Astrocyte (in vitro differentiated cells and primary cell): ENCODE results near the gene CCDC9. TPM values are rescaled to one million over a fixed set of nuclear protein-coding genes. Genes with fewer than 3 reads are reported as not detected.

Source experiments
- DNase-seq: peaks from one replicate; pipeline ENCODE4 v3.0.0-alpha.2; 2010; ENCODE audit warnings: low read depth
- FAIRE-seq: peaks from 2 replicates; lab custom pipeline; 2011; peaks lifted over from hg19 to GRCh38; lab: Jason Lieb, UNC
- H2AFZ ChIP-seq: 2 replicates; pipeline ENCODE4 v1.6.0; 2012; ENCODE audit warnings: low read depth, low read length, inconsistent platforms
- H3K27ac ChIP-seq: 2 replicates; pipeline ENCODE4 v1.5.1; 2011; ENCODE audit warnings: low read depth, low read length, inconsistent platforms
- H3K27me3 ChIP-seq: 2 replicates; pipeline ENCODE4 v1.6.0; 2011; ENCODE audit warnings: low read length, inconsistent platforms; ENCODE audit not compliant: insufficient read depth
- H3K36me3 ChIP-seq: 2 replicates; pipeline ENCODE4 v1.5.1; 2011; ENCODE audit warnings: low read length, inconsistent platforms; ENCODE audit not compliant: insufficient read depth
- H3K4me1 ChIP-seq: 2 replicates; pipeline ENCODE4 v1.5.1; 2011; ENCODE audit warnings: low read length, inconsistent platforms; ENCODE audit not compliant: insufficient read depth
- H3K4me2 ChIP-seq: 2 replicates; pipeline ENCODE4 v1.6.0; 2012; ENCODE audit warnings: low read length, inconsistent platforms
- H3K4me3 ChIP-seq: 2 replicates; pipeline ENCODE4 v1.5.1; 2011; ENCODE audit warnings: low read depth, mild to moderate bottlenecking, low read length, inconsistent platforms; ENCODE audit not compliant: insufficient read depth
- H3K79me2 ChIP-seq: 2 replicates; pipeline ENCODE4 v1.6.0; 2012; ENCODE audit warnings: mild to moderate bottlenecking, low read length, inconsistent platforms; ENCODE audit not compliant: insufficient read depth
- H3K9ac ChIP-seq: 2 replicates; pipeline ENCODE4 v1.6.0; 2012; ENCODE audit warnings: mild to moderate bottlenecking, low read length, inconsistent platforms
- H3K9me3 ChIP-seq: 2 replicates; pipeline ENCODE4 v1.5.1; 2012; ENCODE audit warnings: low read depth, mild to moderate bottlenecking, low read length, inconsistent platforms; ENCODE audit not compliant: insufficient read depth
- H4K20me1 ChIP-seq: 2 replicates; pipeline ENCODE4 v1.6.0; 2012; ENCODE audit warnings: low read length, inconsistent platforms; ENCODE audit not compliant: insufficient read depth
- H3K27ac Mint-ChIP-seq: one replicate; pipeline ENCODE4 v1.8.0; 2021; ENCODE audit warnings: mild to moderate bottlenecking, mixed read lengths; ENCODE audit not compliant: unreplicated experiment
- H3K27me3 Mint-ChIP-seq: one replicate; pipeline ENCODE4 v1.8.0; 2021; ENCODE audit warnings: low read depth, mixed read lengths; ENCODE audit not compliant: unreplicated experiment
- H3K36me3 Mint-ChIP-seq: one replicate; pipeline ENCODE4 v1.8.0; 2021; ENCODE audit warnings: low read depth, mixed read lengths; ENCODE audit not compliant: unreplicated experiment
- H3K4me1 Mint-ChIP-seq: one replicate; pipeline ENCODE4 v1.8.0; 2021; ENCODE audit warnings: low read depth, mixed read lengths; ENCODE audit not compliant: unreplicated experiment
- H3K4me3 Mint-ChIP-seq: one replicate; pipeline ENCODE4 v1.8.0; 2021; ENCODE audit warnings: mild to moderate bottlenecking, moderate library complexity, mixed read lengths; ENCODE audit not compliant: unreplicated experiment
- H3K9me3 Mint-ChIP-seq: one replicate; pipeline ENCODE4 v1.8.0; 2021; ENCODE audit warnings: mild to moderate bottlenecking, mixed read lengths; ENCODE audit not compliant: unreplicated experiment
- EZH2 ChIP-seq: IDR thresholded peaks from 2 replicates; pipeline ENCODE4 v1.6.1; 2012; ENCODE audit warnings: mild to moderate bottlenecking, low read length, inconsistent platforms; ENCODE audit not compliant: insufficient read depth
- total RNA-seq: library from RNA; stranded (reverse); gene quantifications from 2 replicates; pipeline ENCODE4 v1.2.1, GENCODE V29; 2021
- TF ChIP-seq, protein P1 (sequence below): IDR thresholded peaks from 2 replicates; pipeline ENCODE4 v1.5.1; 2011; ENCODE audit warnings: low read depth, mild to moderate bottlenecking, inconsistent platforms, low read length, moderate library complexity; ENCODE audit not compliant: insufficient read depth

Gene CCDC9
- total RNA-seq, 1 donor from 2014 or later: 44.6 TPM

DNA sequence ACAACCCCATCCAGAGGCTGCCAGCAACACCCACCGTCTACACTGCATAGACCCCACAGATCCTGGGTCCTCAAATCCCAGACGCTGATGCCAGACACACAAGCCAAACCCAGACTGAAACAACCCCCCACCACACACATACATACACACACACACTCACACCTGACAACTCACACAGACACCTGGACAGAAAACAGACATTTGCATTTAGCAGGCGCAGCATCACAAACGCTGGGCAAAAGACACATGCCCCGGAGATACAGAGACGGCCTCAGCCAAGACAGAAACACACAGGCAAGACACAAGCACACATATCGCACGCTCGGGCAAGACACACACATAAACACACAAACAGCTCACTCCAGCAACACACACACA, 26.7 kb upstream of the CCDC9 start:
- Mint-ChIP-seq H3K27me3 (no peaks in the 10 kb centered on the region), H3K36me3 (peaks cover 2% of the 10 kb centered on the region), H3K4me1 (peaks cover 20% of the 10 kb centered on the region), H3K27ac (no peak overlapping the region), H3K4me3 (no peak overlapping the region), H3K9me3 (no peaks in the 10 kb centered on the region)
- Histone ChIP-seq H4K20me1 (peaks cover 20% of the 10 kb centered on the region), H3K9me3 (no peaks in the 10 kb centered on the region), H3K4me3 (peak overlapping the region; percentile 89), H3K9ac (peak overlapping the region; percentile 95), H2AFZ (no peak overlapping the region), H3K79me2 (peaks cover 43% of the 10 kb centered on the region), H3K4me1 (peaks cover 55% of the 10 kb centered on the region), H3K27me3 (no peaks in the 10 kb centered on the region), H3K27ac (peak overlapping the region; percentile 53), H3K36me3 (no peaks in the 10 kb centered on the region), H3K4me2 (peak overlapping the region; percentile 100)
- TF ChIP-seq, protein P1, sequence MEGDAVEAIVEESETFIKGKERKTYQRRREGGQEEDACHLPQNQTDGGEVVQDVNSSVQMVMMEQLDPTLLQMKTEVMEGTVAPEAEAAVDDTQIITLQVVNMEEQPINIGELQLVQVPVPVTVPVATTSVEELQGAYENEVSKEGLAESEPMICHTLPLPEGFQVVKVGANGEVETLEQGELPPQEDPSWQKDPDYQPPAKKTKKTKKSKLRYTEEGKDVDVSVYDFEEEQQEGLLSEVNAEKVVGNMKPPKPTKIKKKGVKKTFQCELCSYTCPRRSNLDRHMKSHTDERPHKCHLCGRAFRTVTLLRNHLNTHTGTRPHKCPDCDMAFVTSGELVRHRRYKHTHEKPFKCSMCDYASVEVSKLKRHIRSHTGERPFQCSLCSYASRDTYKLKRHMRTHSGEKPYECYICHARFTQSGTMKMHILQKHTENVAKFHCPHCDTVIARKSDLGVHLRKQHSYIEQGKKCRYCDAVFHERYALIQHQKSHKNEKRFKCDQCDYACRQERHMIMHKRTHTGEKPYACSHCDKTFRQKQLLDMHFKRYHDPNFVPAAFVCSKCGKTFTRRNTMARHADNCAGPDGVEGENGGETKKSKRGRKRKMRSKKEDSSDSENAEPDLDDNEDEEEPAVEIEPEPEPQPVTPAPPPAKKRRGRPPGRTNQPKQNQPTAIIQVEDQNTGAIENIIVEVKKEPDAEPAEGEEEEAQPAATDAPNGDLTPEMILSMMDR: no peak
- DNase-seq (peak; percentile 44), FAIRE-seq (no peak)

DNA sequence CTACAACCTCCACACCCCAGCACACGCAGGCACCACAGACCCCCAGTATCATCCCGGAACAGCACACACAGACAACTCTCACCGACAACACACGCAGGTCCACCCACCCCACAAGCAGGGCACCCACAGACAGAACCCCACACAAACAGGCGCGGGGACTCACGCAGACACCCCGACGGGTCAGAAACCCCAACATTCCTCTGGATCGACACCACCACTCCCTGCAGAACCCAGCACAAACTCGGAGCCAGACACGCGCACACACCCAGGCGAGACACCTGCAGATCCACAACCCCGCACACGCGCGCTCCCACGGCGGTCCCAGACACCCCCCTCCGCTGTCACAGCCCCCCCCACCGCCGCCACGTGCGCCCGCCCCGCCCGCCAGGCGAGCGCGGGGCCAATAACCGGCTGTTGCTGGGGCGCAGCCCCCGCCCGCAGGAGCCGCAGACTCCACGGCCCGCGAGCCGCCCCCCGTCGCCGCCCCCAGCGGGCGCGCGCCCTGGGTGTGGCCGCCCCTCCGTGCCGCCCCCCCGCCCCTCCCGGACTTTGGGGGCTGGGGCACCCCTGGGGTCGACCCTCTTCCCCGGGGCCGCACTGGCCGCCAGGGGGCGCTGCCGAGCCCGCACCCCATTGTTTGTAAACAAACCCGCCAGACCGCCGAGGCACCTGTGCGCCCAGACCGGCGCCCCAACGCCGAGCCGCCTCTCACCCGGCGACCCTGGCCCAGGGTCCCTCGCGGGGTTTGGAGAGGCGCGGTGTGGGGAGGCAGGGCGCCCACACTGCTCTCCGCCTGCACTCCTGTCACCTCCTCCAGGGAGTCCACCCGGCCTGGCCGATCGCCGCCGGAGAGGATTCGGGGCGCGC, 26.0 kb upstream of the CCDC9 start:
- peaks cover 43% of the 10 kb centered on the region for H3K79me2 ChIP-seq
- no peak for TF ChIP-seq EZH2
- TF ChIP-seq, protein P1: peak; percentile 16
- H3K27me3 ChIP-seq: no peaks in the 10 kb centered on the region
- peaks cover 20% of the 10 kb centered on the region for H4K20me1 ChIP-seq
- Mint-ChIP-seq H3K27ac (no peak overlapping the region), H3K36me3 (peaks cover 2% of the 10 kb centered on the region), H3K4me3 (peak overlapping the region; percentile 61), H3K4me1 (peaks cover 19% of the 10 kb centered on the region), H3K9me3 (peaks cover under 1% of the 10 kb centered on the region), H3K27me3 (no peaks in the 10 kb centered on the region)
- no peaks in the 10 kb centered on the region for H3K9me3 ChIP-seq
- peak overlapping the region; percentile 95 for H3K9ac ChIP-seq
- H3K4me1 ChIP-seq: peaks cover 54% of the 10 kb centered on the region
- H3K4me3 ChIP-seq: peak overlapping the region; percentile 89
- DNase-seq (peak; percentile 10), FAIRE-seq (no peak)
- H3K36me3 ChIP-seq: no peaks in the 10 kb centered on the region
- H3K4me2 ChIP-seq: peak overlapping the region; percentile 100
- H3K27ac ChIP-seq: peak overlapping the region; percentile 62
- H2AFZ ChIP-seq: no peak overlapping the region

DNA sequence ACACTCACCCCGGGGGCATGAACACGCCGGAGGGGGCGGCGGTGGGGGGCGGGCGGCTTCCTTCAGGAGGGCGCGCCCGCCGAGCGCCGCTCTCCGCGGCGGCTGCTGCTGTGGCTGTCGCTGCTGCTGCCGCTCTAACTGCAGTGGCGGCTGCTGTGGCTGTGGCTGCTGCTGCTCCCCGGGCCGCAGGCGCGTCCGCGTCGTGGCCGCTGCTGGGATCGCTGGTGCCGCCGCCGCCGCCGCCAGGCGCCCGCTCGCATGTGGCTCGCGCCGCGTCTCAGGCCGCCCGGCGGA, 25.5 kb upstream of the CCDC9 start, which contains the start of gene BBC3:
Gene BBC3, minus strand, starts transcription at position 279 of the 294 bp plus-strand sequence. CDS start 2,768 bp downstream, outside the sequence.
- no peak for TF ChIP-seq EZH2
- TF ChIP-seq, protein P1: no peak
- Histone ChIP-seq H3K27me3 (no peaks in the 10 kb centered on the region), H3K9me3 (no peaks in the 10 kb centered on the region), H3K4me3 (peak within 1 kb of the TSS; percentile 89), H4K20me1 (peaks cover 20% of the 10 kb centered on the region), H2AFZ (peak within 1 kb of the TSS; percentile 80), H3K4me1 (peaks cover 49% of the 10 kb centered on the region), H3K9ac (peak within 1 kb of the TSS; percentile 95), H3K27ac (peak within 1 kb of the TSS; percentile 94), H3K79me2 (peaks cover 43% of the 10 kb centered on the region), H3K4me2 (peak within 1 kb of the TSS; percentile 100), H3K36me3 (no peaks in the 10 kb centered on the region)
- Mint-ChIP-seq H3K27ac (peak within 1 kb of the TSS; percentile 97), H3K27me3 (no peaks in the 10 kb centered on the region), H3K9me3 (peaks cover 2% of the 10 kb centered on the region), H3K4me1 (peaks cover 14% of the 10 kb centered on the region), H3K36me3 (peaks cover 2% of the 10 kb centered on the region), H3K4me3 (peak within 1 kb of the TSS; percentile 84)
- DNase-seq (no peak), FAIRE-seq (no peak)
